Stomach (tissue), 4 donors: ENCODE results near the gene NCOA1.

Source experiments
- POLR2A ChIP-seq, 4 donors: fragments of 450-650 bp; IDR thresholded peaks; one replicate each; pipeline ENCODE4 v1.6.1; 2016; ENCODE audit warnings: antibody characterized with exemption in 4 of 4, control low read depth in 2 of 4, mild to moderate bottlenecking in 1 of 4, moderate library complexity in 1 of 4
- POLR2AphosphoS5 ChIP-seq, 3 donors: sonication (generic); formaldehyde crosslinking; IDR thresholded peaks; one replicate each; pipeline ENCODE4 v1.6.1; 2016; ENCODE audit warnings: antibody characterized with exemption in 3 of 3
- TF ChIP-seq, protein P1 (sequence below), 7 experiments: fragments of 450-650 bp in 4 of 7; fragments of 200-600 bp in 3 of 7; sonication (generic) in 3 of 7; IDR thresholded peaks; one replicate each; pipeline ENCODE4 v1.5.1; 2016 to 2019; ENCODE audit warnings: antibody characterized with exemption in 7 of 7, control low read depth in 2 of 7, mild to moderate bottlenecking in 1 of 7

DNA sequence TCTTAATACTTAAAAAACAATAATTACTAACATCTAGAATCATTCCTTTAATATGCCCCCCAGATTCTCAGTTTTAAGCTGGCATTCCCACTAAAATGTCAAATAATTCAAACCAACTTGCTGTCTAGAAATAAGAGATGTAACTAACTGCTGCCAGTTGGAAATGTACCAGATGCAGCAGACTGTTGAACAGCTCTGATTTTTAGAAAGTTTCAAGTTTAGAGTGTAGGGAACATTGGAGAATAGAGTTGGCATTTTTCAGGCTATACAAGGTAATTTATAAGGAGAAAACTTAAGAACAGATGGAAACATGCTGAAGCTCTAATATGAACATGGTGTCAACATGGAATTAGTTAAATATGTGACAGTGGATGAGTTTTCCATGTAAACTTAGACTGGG is 200.8 kb downstream of the NCOA1 start:
- no peak for TF ChIP-seq POLR2A (IDR thresholded peaks at IDR 0.05)
- TF ChIP-seq, protein P1, sequence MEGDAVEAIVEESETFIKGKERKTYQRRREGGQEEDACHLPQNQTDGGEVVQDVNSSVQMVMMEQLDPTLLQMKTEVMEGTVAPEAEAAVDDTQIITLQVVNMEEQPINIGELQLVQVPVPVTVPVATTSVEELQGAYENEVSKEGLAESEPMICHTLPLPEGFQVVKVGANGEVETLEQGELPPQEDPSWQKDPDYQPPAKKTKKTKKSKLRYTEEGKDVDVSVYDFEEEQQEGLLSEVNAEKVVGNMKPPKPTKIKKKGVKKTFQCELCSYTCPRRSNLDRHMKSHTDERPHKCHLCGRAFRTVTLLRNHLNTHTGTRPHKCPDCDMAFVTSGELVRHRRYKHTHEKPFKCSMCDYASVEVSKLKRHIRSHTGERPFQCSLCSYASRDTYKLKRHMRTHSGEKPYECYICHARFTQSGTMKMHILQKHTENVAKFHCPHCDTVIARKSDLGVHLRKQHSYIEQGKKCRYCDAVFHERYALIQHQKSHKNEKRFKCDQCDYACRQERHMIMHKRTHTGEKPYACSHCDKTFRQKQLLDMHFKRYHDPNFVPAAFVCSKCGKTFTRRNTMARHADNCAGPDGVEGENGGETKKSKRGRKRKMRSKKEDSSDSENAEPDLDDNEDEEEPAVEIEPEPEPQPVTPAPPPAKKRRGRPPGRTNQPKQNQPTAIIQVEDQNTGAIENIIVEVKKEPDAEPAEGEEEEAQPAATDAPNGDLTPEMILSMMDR (IDR thresholded peaks at IDR 0.05) = no peak
- TF ChIP-seq POLR2AphosphoS5 (IDR thresholded peaks at IDR 0.05) = no peak
